Testis (tissue), 3 donors: ENCODE data around the gene TMEM52. TPM values are rescaled to one million over a fixed set of nuclear protein-coding genes. Genes with fewer than 3 reads are reported as not detected.

ENCODE experiments used
- DNase-seq: peaks from one replicate; pipeline ENCODE4 v3.0.0-alpha.2; 2019
- H3K27ac ChIP-seq, 2 donors: fragments of 200-600 bp; sonication (generic); one replicate each; pipeline ENCODE4 v1.5.1; 2019
- H3K27me3 ChIP-seq: fragments of 200-600 bp; sonication (generic); one replicate; pipeline ENCODE4 v1.5.1; 2019
- H3K36me3 ChIP-seq: fragments of 200-600 bp; sonication (generic); one replicate; pipeline ENCODE4 v1.5.1; 2017; ENCODE audit warnings: low read depth; ENCODE audit errors: missing control alignments
- H3K4me1 ChIP-seq: fragments of 200-600 bp; sonication (generic); one replicate; pipeline ENCODE4 v1.5.1; 2019
- H3K4me3 ChIP-seq, 2 donors: fragments of 200-600 bp; sonication (generic); one replicate each; pipeline ENCODE4 v1.5.1; 2017 to 2019
- H3K9me3 ChIP-seq: fragments of 200-600 bp; sonication (generic); one replicate; pipeline ENCODE4 v1.5.1; 2017
- POLR2A ChIP-seq: fragments of 450-650 bp; IDR thresholded peaks from one replicate; pipeline ENCODE4 v1.6.1; 2017; ENCODE audit warnings: antibody characterized with exemption, mild to moderate bottlenecking, moderate library complexity
- WGBS, 2 donors: methylation state at CpG; one replicate each; pipeline ENCODE4 v1.1.5; 2018; 5-methylcytosine and 5-hydroxymethylcytosine counted together
- intact Hi-C: fragments of 100-400 bp; cut with DNase I; formaldehyde crosslinking; loops from one replicate; pipeline ENCODE4 v1.15.1; 2023; ENCODE audit warnings: low total_unique reads
- polyA plus RNA-seq: library from polyadenylated mRNA; stranded (reverse); fragments of 350-450 nt; fragmentation: Illumina TruSeq; extraction: RNeasy Lipid Tissue Mini Kit (QIAGEN cat#74804); gene quantifications from one replicate; pipeline ENCODE4 v1.2.3, GENCODE V29; 2014; ENCODE audit warnings: low read depth, low replicate concordance; ENCODE audit not compliant: insufficient read depth
- total RNA-seq, 2 donors: library from RNA; depleted of rRNA; stranded (reverse); fragments of >200 nt; gene quantifications; one replicate each; pipeline ENCODE4 v1.2.3, GENCODE V29; 2016
- TF ChIP-seq, protein P1 (sequence below), 3 experiments: fragments of 450-650 bp in 2 of 3; fragments of 200-600 bp in 1 of 3; sonication (generic) in 1 of 3; IDR thresholded peaks; one replicate each; pipeline ENCODE4 v1.5.1; 2016 to 2019; ENCODE audit warnings: antibody characterized with exemption in 3 of 3, mild to moderate bottlenecking in 2 of 3, moderate library complexity in 1 of 3

The TMEM52 gene
- total and polyA plus RNA-seq, 3 donors from 2014 or later, result 40.8 to 143 (median 74.0) TPM

DNA sequence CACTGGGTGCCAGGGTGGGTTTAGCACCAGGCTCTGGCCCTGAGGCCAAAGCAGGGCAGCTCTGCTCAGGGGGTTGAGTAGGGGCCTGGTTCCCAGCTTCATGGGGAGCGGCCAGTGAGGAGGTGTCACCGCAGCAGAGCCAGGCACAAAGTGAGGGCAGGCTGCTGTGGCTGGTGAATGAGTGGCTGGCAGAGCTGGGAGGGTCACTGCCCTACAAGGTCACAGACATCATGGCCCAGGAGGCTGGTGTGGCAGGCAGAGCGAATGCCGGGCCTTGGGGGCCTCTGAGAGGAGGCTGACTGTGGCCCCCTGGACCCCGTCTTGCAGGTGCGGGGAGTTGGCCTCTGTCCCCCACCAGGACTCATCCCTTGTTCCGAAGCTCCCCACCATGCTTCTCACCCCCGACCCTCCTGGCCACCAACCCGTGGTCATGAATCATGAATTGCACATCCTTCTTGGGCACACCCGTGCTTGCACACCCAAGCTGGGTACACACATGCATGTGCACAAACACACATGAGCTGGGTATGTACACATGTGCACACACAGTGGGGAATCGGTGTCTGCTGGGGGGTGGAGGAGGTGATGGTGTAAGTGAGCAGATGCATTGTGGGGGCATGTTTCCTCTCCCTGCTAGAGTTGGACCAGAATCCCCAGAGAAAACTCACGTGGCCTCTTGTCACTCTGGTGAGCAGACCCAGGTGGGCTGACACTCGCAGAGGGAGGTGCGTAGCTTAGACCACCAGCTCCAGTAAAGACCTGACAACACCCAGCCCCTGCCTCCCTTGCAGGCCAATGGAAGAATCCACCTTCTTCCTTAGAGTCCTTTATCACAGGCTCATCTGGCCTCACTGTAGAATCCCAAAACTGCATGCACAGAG lies 23.4 kb downstream of the TMEM52 start:
- peaks cover 24% of the 10 kb centered on the region for H3K4me1 ChIP-seq
- no peaks in the 10 kb centered on the region for H3K36me3 ChIP-seq
- no peak overlapping the region for H3K4me3 ChIP-seq
- WGBS, 2 donors, result 74 to 84% methylated on average over 14 of the region's 14 CpGs
- TF ChIP-seq, protein P1, sequence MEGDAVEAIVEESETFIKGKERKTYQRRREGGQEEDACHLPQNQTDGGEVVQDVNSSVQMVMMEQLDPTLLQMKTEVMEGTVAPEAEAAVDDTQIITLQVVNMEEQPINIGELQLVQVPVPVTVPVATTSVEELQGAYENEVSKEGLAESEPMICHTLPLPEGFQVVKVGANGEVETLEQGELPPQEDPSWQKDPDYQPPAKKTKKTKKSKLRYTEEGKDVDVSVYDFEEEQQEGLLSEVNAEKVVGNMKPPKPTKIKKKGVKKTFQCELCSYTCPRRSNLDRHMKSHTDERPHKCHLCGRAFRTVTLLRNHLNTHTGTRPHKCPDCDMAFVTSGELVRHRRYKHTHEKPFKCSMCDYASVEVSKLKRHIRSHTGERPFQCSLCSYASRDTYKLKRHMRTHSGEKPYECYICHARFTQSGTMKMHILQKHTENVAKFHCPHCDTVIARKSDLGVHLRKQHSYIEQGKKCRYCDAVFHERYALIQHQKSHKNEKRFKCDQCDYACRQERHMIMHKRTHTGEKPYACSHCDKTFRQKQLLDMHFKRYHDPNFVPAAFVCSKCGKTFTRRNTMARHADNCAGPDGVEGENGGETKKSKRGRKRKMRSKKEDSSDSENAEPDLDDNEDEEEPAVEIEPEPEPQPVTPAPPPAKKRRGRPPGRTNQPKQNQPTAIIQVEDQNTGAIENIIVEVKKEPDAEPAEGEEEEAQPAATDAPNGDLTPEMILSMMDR (IDR thresholded peaks at IDR 0.05), result no peak
- no peak for TF ChIP-seq POLR2A
- no peak overlapping the region for H3K27ac ChIP-seq
- H3K9me3 ChIP-seq, result no peaks in the 10 kb centered on the region
- no peak for DNase-seq
- H3K27me3 ChIP-seq, result no peaks in the 10 kb centered on the region
- intact Hi-C loops, result no loop called here

DNA sequence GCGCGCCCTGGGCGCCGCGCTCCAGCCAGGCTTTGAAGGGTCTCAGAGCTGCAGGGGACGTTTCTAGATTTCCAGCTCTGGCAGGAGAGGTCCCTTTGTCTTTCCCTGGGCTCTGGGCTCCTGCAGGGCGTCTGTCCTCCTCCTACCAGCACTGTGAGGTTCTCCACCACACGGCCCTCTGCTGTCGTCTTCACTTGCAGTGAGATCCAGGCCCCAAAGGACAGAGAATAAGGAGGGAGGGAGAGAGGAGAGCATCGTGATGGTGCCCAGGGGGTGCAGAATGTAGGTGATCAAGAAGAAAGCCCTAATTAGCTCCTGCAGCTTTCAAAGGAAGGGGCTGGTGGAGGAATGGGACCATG lies 24.0 kb downstream of the TMEM52 start:
- intact Hi-C loops, result no loop called here
- Histone ChIP-seq H3K27ac (no peak overlapping the region), H3K36me3 (no peaks in the 10 kb centered on the region), H3K9me3 (no peaks in the 10 kb centered on the region), H3K27me3 (no peaks in the 10 kb centered on the region), H3K4me1 (peaks cover 24% of the 10 kb centered on the region), H3K4me3 (no peak overlapping the region)
- no peak for TF ChIP-seq POLR2A
- TF ChIP-seq, protein P1 (IDR thresholded peaks at IDR 0.05), result no peak
- WGBS, 2 donors, result 41 to 48% methylated on average over 10 of the region's 10 CpGs
- no peak for DNase-seq

DNA sequence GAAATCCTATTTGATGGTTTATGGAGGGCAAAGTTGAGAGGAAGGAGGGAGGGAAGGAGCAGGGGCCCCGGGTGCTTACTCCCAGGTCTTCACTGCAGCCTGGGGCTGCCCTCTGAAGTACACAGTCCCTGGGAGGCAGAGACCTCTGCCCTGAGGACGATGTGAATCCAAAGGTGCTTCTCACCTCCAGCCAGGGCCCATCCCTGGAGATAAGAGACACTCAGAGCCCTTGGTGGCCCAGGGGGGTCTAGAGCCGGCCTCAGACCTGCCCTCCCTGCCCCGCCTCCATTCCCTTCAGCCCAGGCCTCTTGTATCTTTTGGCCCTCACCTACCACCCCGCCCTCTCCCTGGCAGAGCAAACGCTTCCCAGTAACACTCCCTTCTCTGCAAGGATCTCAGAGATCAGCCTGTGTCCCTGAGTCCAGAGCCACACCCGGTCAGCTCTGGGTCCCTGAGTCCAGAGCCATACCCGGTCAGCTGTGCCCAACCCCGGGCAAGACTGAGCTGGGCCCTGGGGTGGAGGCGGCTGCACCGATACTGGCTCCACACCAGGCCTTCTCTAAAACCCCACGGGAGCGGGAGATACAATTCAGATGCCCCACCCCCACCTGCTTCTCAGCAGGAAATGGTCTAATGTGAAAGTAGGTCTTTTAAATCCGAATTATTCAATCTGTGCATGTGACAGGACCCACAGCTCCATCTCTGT lies 24.6 kb downstream of the TMEM52 start:
- peaks cover 24% of the 10 kb centered on the region for H3K4me1 ChIP-seq
- no peak overlapping the region for H3K4me3 ChIP-seq
- peak; percentile 73 for DNase-seq
- intact Hi-C loops, result no loop called here
- no peaks in the 10 kb centered on the region for H3K36me3 ChIP-seq
- WGBS, 2 donors, result 26 to 36% methylated on average over 7 to 14 of the region's 14 CpGs
- no peaks in the 10 kb centered on the region for H3K9me3 ChIP-seq
- no peak for TF ChIP-seq POLR2A
- TF ChIP-seq, protein P1 (IDR thresholded peaks at IDR 0.05), result no peak
- no peaks in the 10 kb centered on the region for H3K27me3 ChIP-seq
- H3K27ac ChIP-seq, result no peak overlapping the region

DNA sequence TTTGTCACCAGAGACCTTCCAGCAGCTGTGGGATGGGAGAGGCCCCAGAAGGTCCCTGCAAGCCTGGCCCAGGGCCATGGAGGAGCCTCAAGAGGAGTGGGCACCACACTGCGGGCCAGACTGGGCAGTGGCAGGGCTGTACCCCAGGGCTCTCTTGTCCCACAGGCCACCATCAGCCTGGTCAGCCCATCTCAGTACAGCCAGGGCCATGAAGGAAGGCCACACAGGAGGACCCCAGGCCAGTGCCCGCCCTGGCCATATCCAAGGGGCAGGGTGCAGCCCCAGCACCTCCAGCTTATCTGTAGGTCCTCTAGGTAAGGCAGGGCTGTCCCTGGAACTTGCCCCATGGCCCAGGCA lies 25.1 kb downstream of the TMEM52 start:
- WGBS, 2 donors, result 93% methylated on average over 2 of the region's 2 CpGs
- intact Hi-C loops, result no loop called here
- Histone ChIP-seq H3K4me1 (peaks cover 28% of the 10 kb centered on the region), H3K36me3 (no peaks in the 10 kb centered on the region), H3K9me3 (no peaks in the 10 kb centered on the region), H3K4me3 (no peak overlapping the region), H3K27me3 (no peaks in the 10 kb centered on the region), H3K27ac (no peak overlapping the region)
- no peak for DNase-seq
- TF ChIP-seq, protein P1 (IDR thresholded peaks at IDR 0.05), result no peak
- no peak for TF ChIP-seq POLR2A
